AG09319 (cell line): ENCODE results near the gene SOX6.

Experiments
- DNase-seq: peaks from one replicate; pipeline ENCODE4 v3.0.0-alpha.2; 2010; ENCODE audit warnings: low read depth; ENCODE audit errors: extremely low read depth
- CTCF ChIP-seq: IDR thresholded peaks from 2 replicates; pipeline ENCODE4 v1.5.1; 2011; ENCODE audit warnings: low read depth, mild to moderate bottlenecking, inconsistent platforms, low read length, moderate library complexity

Gene SOX6

GRCh38 chr11:16120008-16120407, 236.3 kb downstream of the SOX6 start:
- no peak for DNase-seq
- TF ChIP-seq CTCF = no peak

- DNase-seq = no peak
- no peak for TF ChIP-seq CTCF
These were observed 238.2 kb downstream of the SOX6 start for GRCh38 chr11:16117989-16118756.

GRCh38 chr11:16114978-16115871, 241.1 kb downstream of the SOX6 start:
- TF ChIP-seq CTCF = no peak
- DNase-seq = no peak

GRCh38 chr11:16114431-16114830, 241.9 kb downstream of the SOX6 start:
- no peak for TF ChIP-seq CTCF
- DNase-seq = no peak

GRCh38 chr11:16111690-16112089, 244.7 kb downstream of the SOX6 start:
- DNase-seq = no peak
- TF ChIP-seq CTCF = no peak

- DNase-seq = no peak
- TF ChIP-seq CTCF = no peak
These were observed 245.5 kb downstream of the SOX6 start for GRCh38 chr11:16110886-16111285.

- DNase-seq = no peak
- no peak for TF ChIP-seq CTCF
These were observed 256.9 kb downstream of the SOX6 start for GRCh38 chr11:16099343-16099900.
